Activated T-helper 2 cell treated with anti-CD3 and anti-CD28 coated beads, Interferon-gamma antibody, Interleukin-2, Interleukin-4, amounts not matched to agents 10 μg/mL and 5 μg/mL and 100 μg/mL, durations not matched to agents 14 hours and 24 hours and 36 hours (primary cell): ENCODE results near the gene PCDH9. TPM values are rescaled to one million over a fixed set of nuclear protein-coding genes. Genes with fewer than 3 reads are reported as not detected.

Source experiments
- DNase-seq: peaks from one replicate; pipeline ENCODE4 v3.0.0; 2021; ENCODE audit warnings: low spot score
- H3K27ac Mint-ChIP-seq: one replicate; pipeline ENCODE4 v1.8.0; 2021; ENCODE audit warnings: mixed read lengths
- H3K27me3 Mint-ChIP-seq: one replicate; pipeline ENCODE4 v1.8.0; 2021; ENCODE audit warnings: low read depth, mixed read lengths
- H3K36me3 Mint-ChIP-seq: one replicate; pipeline ENCODE4 v1.8.0; 2021; ENCODE audit warnings: low read depth, mixed read lengths
- H3K4me1 Mint-ChIP-seq: one replicate; pipeline ENCODE4 v1.8.0; 2021; ENCODE audit warnings: low read depth, mixed read lengths
- H3K4me3 Mint-ChIP-seq: one replicate; pipeline ENCODE4 v1.8.0; 2021; ENCODE audit warnings: low read depth, mild to moderate bottlenecking, moderate library complexity, mixed read lengths
- H3K9me3 Mint-ChIP-seq: one replicate; pipeline ENCODE4 v1.8.0; 2021; ENCODE audit warnings: mixed read lengths
- intact Hi-C: fragments of 100-400 bp; cut with micrococcal nuclease; formaldehyde crosslinking; loops from one replicate; pipeline ENCODE4 v1.15.1; 2023
- total RNA-seq: library from RNA; stranded (reverse); gene quantifications from 2 replicates; pipeline ENCODE4 v1.2.3, GENCODE V29; 2022

The PCDH9 gene
- total RNA-seq, 1 donor from 2014 or later = 0.18 TPM

DNA sequence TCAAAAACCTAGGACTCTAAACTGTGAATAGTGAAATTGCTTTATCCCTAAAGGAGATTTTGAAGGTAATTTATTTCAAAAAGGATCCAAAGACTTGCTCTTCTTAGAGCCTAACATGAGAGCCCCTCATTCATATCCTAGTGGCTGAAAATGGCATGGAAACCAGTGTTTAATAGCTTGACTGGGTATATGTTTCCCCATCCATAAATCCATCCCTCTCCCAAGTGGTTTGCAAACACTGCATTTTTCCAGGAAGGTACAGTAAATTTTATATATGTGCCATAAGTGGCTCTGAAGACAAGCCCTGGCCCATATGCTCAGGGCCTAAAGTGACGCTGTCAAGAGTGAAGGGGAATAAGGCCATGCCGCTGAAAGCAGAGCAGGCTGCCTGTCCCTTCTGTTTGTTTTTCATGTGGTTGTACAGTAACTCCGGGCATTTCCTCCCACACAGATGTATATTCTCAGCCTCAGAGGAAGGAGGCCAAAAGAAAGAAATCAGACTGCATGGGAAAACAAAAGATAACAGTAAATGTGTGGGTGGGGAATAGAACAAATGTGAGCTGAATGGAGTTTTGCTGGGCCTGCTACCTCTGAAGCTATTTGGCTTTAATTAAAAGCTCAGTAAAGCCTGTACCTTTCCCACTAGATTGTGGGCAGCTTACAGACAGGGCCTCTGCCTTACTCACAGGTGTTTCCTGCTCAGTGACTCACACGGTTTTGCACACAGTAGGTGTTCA, 181.9 kb downstream of the PCDH9 start:
- no peak for DNase-seq
- Mint-ChIP-seq H3K4me3 (no peak overlapping the region), H3K4me1 (peaks cover 5% of the 10 kb centered on the region), H3K27me3 (no peaks in the 10 kb centered on the region), H3K36me3 (no peaks in the 10 kb centered on the region), H3K9me3 (no peaks in the 10 kb centered on the region), H3K27ac (no peak overlapping the region)
- intact Hi-C loops = no loop called here

DNA sequence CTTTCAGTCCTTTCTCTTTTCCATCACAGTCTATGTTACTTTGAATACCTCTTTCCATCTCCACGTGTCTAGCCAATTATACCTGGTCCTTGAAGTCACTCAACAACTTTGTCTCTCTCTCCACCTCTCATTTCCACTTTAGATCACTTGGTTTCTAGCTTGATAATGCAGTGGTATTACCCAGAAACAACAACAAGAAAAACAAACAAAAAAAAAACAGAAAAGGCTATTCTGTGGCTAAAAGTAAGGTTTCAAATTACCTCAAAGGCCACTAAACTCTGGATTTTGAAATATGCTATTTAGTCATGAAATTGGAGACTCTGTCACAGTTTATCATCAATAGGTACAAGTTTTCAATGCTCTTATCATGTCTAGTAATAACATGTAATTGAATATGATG, 184.8 kb downstream of the PCDH9 start:
- intact Hi-C loops = no loop called here
- Mint-ChIP-seq H3K27ac (no peak overlapping the region), H3K9me3 (no peaks in the 10 kb centered on the region), H3K36me3 (no peaks in the 10 kb centered on the region), H3K4me1 (peaks cover 5% of the 10 kb centered on the region), H3K4me3 (no peak overlapping the region), H3K27me3 (no peaks in the 10 kb centered on the region)
- DNase-seq = no peak

DNA sequence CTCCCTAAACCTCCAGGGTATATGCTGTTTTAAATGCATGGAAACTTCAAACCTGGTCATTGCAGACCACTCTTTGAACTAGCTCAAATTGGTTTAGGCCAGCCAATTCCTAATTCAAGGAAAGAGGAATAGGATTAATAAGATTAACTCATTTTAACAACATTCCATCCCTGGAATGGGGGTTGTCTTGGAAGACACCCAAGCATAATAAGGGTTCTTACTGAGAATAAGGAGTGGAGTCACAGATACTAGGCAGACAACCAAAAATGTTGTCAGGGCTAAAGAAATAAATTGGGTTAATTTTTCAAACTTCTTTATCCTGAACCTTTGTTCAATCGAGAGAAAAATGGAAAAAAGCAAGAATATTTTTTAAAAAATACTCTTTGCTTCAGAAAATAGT, 186.2 kb downstream of the PCDH9 start:
- H3K36me3 Mint-ChIP-seq = no peaks in the 10 kb centered on the region
- no peaks in the 10 kb centered on the region for H3K27me3 Mint-ChIP-seq
- no peak for DNase-seq
- no peak overlapping the region for H3K27ac Mint-ChIP-seq
- no peak overlapping the region for H3K4me3 Mint-ChIP-seq
- no peaks in the 10 kb centered on the region for H3K9me3 Mint-ChIP-seq
- H3K4me1 Mint-ChIP-seq = peaks cover 5% of the 10 kb centered on the region
- intact Hi-C loops = no loop called here

DNA sequence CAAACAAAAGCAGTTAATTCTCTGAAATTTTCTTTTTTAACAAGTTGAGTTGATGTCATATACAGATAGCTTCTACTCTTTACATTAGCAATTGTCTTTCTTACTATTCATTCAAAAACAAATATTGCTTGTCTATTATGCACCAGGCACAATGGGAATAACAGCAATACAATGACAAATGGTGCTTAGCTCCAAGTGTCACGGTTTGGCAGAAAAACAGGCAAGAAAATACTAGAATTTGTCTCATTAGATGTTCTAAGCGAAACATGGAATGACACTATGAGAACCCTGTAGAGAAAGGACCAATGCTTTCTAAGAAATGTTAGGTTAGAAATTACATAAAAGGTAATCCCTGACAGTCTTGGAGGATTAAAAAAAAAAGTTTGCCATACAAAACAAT, 187.6 kb downstream of the PCDH9 start:
- H3K36me3 Mint-ChIP-seq = no peaks in the 10 kb centered on the region
- H3K27ac Mint-ChIP-seq = no peak overlapping the region
- no peaks in the 10 kb centered on the region for H3K4me1 Mint-ChIP-seq
- no peak overlapping the region for H3K4me3 Mint-ChIP-seq
- intact Hi-C loops = no loop called here
- no peak for DNase-seq
- no peaks in the 10 kb centered on the region for H3K9me3 Mint-ChIP-seq
- no peaks in the 10 kb centered on the region for H3K27me3 Mint-ChIP-seq

DNA sequence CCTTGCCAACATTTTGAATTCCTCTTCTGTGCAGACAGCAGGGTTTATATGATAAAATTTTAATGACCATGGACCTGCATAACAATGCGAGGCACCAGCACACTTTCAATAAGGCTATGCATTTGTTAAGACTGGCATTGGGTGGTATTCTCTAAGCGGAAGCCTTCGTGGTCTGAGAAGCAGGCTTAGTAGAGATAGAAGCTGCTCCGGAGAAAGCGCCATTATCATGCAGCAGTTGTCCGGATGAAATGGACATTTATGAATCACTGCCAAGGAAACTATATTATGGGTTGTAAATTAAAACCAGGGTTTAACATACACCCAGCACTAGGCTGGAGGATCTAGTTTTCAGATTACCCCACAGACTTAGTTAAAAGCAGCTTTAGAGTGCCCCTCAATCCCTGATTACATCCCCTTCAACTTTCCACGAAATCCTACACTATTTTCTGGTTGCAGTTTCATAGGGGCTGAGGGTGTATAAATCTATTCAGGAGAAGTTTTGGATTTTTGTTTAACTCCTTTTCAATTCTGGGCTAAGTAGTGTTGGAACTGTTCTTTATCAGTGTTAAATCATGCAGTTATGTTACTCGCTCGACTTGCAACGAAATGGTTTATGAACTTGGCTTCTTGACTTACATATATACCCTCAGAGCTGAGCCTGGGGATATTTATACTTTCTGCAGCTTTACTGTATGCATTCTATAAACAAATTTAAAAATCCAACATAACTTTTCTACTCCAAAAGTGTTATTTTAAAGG, 193.3 kb downstream of the PCDH9 start:
- no peak overlapping the region for H3K27ac Mint-ChIP-seq
- no peaks in the 10 kb centered on the region for H3K36me3 Mint-ChIP-seq
- no peaks in the 10 kb centered on the region for H3K27me3 Mint-ChIP-seq
- H3K4me1 Mint-ChIP-seq = no peaks in the 10 kb centered on the region
- no peak for DNase-seq
- H3K9me3 Mint-ChIP-seq = no peaks in the 10 kb centered on the region
- H3K4me3 Mint-ChIP-seq = no peak overlapping the region
- intact Hi-C loops = no loop called here

- no peak overlapping the region for H3K4me3 Mint-ChIP-seq
- intact Hi-C loops = no loop called here
- H3K27me3 Mint-ChIP-seq = no peaks in the 10 kb centered on the region
- no peaks in the 10 kb centered on the region for H3K9me3 Mint-ChIP-seq
- no peak for DNase-seq
- H3K36me3 Mint-ChIP-seq = no peaks in the 10 kb centered on the region
- H3K27ac Mint-ChIP-seq = no peak overlapping the region
- no peaks in the 10 kb centered on the region for H3K4me1 Mint-ChIP-seq
Observed at GRCh38 chr13:67033170-67033569, 197.0 kb downstream of the PCDH9 start.

DNA sequence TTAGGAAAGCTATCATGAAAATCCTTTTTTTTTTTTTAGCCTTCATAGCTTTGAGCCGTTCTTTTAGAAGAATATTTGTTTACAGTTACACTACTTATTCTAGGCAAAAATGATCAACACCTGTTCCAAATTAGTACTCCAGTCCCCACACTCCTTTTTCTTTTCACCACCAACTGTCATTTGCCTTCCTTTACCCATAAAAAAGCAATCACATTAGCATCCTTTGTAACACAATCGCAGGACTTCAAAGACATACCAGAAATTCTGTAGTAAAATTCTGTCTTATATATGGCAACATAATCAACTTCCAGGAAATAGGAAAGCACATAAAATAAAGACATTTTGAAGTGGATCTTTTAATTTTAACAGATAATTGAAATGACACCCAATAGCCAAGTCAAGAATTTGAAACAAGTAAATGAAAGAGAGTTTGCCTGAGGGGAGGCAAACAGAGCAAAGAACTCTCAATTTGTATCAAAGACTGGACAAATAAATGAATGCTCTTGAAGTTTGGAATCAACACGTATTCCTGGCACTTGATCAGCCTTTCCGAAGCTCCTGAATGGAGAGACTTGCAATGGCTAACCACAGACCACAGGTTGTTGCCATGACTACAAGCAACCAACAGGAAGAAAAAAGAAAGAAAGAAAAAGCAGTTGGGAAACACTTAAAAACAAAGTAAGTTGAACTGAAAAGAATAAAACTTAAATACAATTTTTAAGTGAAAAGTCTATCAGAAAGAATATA, 206.8 kb downstream of the PCDH9 start:
- DNase-seq = no peak
- Mint-ChIP-seq H3K4me3 (no peak overlapping the region), H3K27me3 (no peaks in the 10 kb centered on the region), H3K27ac (no peak overlapping the region), H3K4me1 (no peaks in the 10 kb centered on the region), H3K9me3 (no peaks in the 10 kb centered on the region), H3K36me3 (no peaks in the 10 kb centered on the region)
- intact Hi-C loops = no loop called here

- intact Hi-C loops = no loop called here
- Mint-ChIP-seq H3K27ac (no peak overlapping the region), H3K27me3 (no peaks in the 10 kb centered on the region), H3K36me3 (no peaks in the 10 kb centered on the region), H3K4me1 (no peaks in the 10 kb centered on the region), H3K4me3 (no peak overlapping the region), H3K9me3 (no peaks in the 10 kb centered on the region)
- DNase-seq = no peak
Observed at GRCh38 chr13:67018775-67019174, 211.4 kb downstream of the PCDH9 start.

- DNase-seq = no peak
- H3K9me3 Mint-ChIP-seq = no peaks in the 10 kb centered on the region
- H3K27ac Mint-ChIP-seq = no peak overlapping the region
- no peaks in the 10 kb centered on the region for H3K4me1 Mint-ChIP-seq
- H3K27me3 Mint-ChIP-seq = no peaks in the 10 kb centered on the region
- intact Hi-C loops = no loop called here
- H3K36me3 Mint-ChIP-seq = no peaks in the 10 kb centered on the region
- no peak overlapping the region for H3K4me3 Mint-ChIP-seq
Observed at GRCh38 chr13:67017276-67017675, 212.9 kb downstream of the PCDH9 start.

DNA sequence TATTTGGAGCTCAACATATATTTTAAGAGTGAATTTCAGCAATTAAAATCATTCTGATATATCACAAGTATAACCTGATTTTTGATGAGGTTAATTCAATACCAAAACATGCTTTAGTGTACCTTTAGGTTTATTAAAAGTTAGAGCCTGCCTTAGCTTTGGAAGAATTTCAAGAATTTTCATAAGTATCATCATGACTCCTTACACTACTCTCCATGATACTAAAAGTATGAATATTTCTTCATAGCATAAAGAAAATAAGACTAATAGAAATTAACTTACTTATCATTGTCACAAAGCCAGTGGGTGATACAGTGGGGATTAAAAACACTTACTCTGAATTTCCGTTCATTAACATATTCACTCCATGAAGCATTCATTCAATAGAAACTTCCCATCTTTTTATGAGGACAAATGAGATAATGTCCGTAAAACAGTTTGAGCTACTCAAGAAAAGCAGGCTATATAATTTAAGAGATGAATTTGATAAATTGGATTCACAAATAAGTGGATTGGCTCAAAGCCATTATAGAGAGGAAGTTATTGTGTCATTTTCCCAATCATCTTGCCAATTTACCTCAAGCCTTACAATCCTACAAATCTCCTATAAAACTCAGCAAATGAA, 214.0 kb downstream of the PCDH9 start:
- Mint-ChIP-seq H3K9me3 (no peaks in the 10 kb centered on the region), H3K4me1 (no peaks in the 10 kb centered on the region), H3K4me3 (no peak overlapping the region), H3K27ac (no peak overlapping the region), H3K36me3 (no peaks in the 10 kb centered on the region), H3K27me3 (no peaks in the 10 kb centered on the region)
- DNase-seq = no peak
- intact Hi-C loops = no loop called here

- Mint-ChIP-seq H3K27me3 (no peaks in the 10 kb centered on the region), H3K9me3 (no peaks in the 10 kb centered on the region), H3K4me1 (no peaks in the 10 kb centered on the region), H3K27ac (no peak overlapping the region), H3K36me3 (no peaks in the 10 kb centered on the region), H3K4me3 (no peak overlapping the region)
- intact Hi-C loops = no loop called here
- no peak for DNase-seq
Observed at GRCh38 chr13:67014399-67014798, 215.7 kb downstream of the PCDH9 start.

GRCh38 chr13:67013709-67014108, 216.4 kb downstream of the PCDH9 start:
- Mint-ChIP-seq H3K36me3 (no peaks in the 10 kb centered on the region), H3K9me3 (no peaks in the 10 kb centered on the region), H3K27me3 (no peaks in the 10 kb centered on the region), H3K4me3 (no peak overlapping the region), H3K27ac (no peak overlapping the region), H3K4me1 (no peaks in the 10 kb centered on the region)
- DNase-seq = no peak
- intact Hi-C loops = no loop called here
